Measurements from ENCODE around the gene SPOP. TPM values are rescaled to one million over a fixed set of nuclear protein-coding genes. Genes with fewer than 3 reads are reported as not detected.

SPOP gene
- total RNA-seq, 1 donor from 2014 or later = 63.9 TPM

DNA sequence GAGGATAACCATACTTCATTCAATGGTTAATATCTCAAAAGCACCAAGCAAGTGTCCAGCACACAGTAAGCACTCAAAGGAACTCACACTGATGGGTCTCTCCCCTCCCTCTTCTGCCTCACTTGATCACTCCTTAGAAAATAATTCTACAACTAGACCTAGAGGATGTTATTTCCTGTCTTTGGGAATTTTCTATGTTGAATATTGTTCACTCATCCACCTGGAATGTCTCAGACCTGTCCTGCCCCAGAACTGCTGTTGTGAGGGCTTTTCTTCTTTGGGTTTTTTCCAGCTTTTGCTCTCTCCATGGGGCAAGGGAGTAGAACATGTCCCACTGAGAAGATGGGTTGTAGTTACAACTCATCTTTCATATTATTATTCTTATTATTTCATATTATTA, 76.9 kb downstream of the SPOP start:
- DNase-seq (ENCODE audit: extremely low spot score, unreplicated experiment) = no peak
- H3K27me3 Mint-ChIP-seq (ENCODE audit: unreplicated experiment) = no peaks in the 10 kb centered on the region
- H3K27ac Mint-ChIP-seq (ENCODE audit: unreplicated experiment) = no peak overlapping the region
- H3K36me3 Mint-ChIP-seq (ENCODE audit: unreplicated experiment) = peaks cover 60% of the 10 kb centered on the region
- no peak overlapping the region for H3K4me3 Mint-ChIP-seq (ENCODE audit: unreplicated experiment)
- H3K4me1 Mint-ChIP-seq (ENCODE audit: unreplicated experiment) = no peaks in the 10 kb centered on the region
- TF ChIP-seq, protein P1, sequence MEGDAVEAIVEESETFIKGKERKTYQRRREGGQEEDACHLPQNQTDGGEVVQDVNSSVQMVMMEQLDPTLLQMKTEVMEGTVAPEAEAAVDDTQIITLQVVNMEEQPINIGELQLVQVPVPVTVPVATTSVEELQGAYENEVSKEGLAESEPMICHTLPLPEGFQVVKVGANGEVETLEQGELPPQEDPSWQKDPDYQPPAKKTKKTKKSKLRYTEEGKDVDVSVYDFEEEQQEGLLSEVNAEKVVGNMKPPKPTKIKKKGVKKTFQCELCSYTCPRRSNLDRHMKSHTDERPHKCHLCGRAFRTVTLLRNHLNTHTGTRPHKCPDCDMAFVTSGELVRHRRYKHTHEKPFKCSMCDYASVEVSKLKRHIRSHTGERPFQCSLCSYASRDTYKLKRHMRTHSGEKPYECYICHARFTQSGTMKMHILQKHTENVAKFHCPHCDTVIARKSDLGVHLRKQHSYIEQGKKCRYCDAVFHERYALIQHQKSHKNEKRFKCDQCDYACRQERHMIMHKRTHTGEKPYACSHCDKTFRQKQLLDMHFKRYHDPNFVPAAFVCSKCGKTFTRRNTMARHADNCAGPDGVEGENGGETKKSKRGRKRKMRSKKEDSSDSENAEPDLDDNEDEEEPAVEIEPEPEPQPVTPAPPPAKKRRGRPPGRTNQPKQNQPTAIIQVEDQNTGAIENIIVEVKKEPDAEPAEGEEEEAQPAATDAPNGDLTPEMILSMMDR (IDR thresholded peaks at IDR 0.05) = no peak
- no peaks in the 10 kb centered on the region for H3K9me3 Mint-ChIP-seq (ENCODE audit: unreplicated experiment)

DNA sequence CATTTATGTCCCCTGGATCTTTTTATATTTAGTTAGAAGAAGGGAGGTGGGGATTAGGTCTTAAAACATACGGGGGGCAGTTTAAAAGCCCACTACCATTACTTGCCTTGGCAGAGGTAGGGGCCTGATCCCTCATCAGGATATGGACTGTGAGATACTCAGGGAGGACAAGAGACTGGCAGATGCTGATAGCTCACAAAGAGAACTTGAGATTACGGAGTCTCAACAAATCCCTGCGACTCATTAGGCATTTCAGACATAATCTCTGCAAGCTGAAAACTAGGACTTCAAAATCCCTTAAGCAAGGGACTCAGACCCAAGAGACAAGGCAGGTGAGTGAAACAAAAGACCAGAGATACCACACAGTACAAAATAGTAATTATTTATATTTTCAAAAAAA, 79.0 kb downstream of the SPOP start:
- TF ChIP-seq, protein P1 (IDR thresholded peaks at IDR 0.05) = no peak
- H3K27me3 Mint-ChIP-seq (ENCODE audit: unreplicated experiment) = no peaks in the 10 kb centered on the region
- no peaks in the 10 kb centered on the region for H3K9me3 Mint-ChIP-seq (ENCODE audit: unreplicated experiment)
- no peak for DNase-seq (ENCODE audit: extremely low spot score, unreplicated experiment)
- no peaks in the 10 kb centered on the region for H3K4me1 Mint-ChIP-seq (ENCODE audit: unreplicated experiment)
- no peak overlapping the region for H3K27ac Mint-ChIP-seq (ENCODE audit: unreplicated experiment)
- H3K36me3 Mint-ChIP-seq (ENCODE audit: unreplicated experiment) = peaks cover 60% of the 10 kb centered on the region
- H3K4me3 Mint-ChIP-seq (ENCODE audit: unreplicated experiment) = no peak overlapping the region

DNA sequence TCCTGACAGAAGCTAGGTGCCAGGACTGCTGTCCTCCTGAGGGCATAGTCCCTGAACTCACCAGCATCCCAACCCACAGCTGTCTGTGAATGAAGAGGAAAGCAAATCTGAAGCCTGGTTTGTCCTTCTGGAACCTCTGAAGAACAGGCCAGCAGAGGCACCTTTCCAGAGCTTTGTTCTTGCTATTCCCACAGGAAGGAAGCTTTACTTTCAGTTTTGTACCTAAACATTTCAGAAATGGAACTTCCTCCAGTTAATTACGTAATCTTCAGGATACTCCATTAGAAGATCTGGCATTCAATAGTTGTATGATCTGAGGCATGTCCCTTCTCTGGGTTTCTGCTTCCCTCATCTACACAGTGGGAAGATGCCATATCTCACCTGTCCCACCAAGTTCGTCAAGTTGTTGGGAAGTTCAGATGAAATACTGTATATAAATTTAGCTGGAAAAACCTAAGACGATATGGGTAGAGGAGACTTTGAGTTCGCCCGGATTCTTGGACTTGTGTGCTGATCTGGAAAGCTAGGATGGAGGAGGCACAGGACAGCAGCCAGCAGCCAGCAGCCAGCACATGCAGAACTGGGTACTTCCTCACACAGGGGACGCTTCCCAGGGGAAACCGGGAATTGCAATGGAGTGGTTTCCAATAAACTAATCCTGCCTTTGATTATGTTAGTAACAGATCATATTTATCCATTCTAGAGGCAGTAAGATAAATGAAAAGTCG, 79.8 kb downstream of the SPOP start:
- Mint-ChIP-seq H3K36me3 (ENCODE audit: unreplicated experiment) (peaks cover 56% of the 10 kb centered on the region), H3K27me3 (ENCODE audit: unreplicated experiment) (no peaks in the 10 kb centered on the region), H3K4me3 (ENCODE audit: unreplicated experiment) (no peak overlapping the region), H3K9me3 (ENCODE audit: unreplicated experiment) (no peaks in the 10 kb centered on the region), H3K4me1 (ENCODE audit: unreplicated experiment) (no peaks in the 10 kb centered on the region), H3K27ac (ENCODE audit: unreplicated experiment) (peak overlapping the region; percentile 9)
- DNase-seq (ENCODE audit: extremely low spot score, unreplicated experiment) = no peak
- TF ChIP-seq, protein P1 (IDR thresholded peaks at IDR 0.05) = no peak

DNA sequence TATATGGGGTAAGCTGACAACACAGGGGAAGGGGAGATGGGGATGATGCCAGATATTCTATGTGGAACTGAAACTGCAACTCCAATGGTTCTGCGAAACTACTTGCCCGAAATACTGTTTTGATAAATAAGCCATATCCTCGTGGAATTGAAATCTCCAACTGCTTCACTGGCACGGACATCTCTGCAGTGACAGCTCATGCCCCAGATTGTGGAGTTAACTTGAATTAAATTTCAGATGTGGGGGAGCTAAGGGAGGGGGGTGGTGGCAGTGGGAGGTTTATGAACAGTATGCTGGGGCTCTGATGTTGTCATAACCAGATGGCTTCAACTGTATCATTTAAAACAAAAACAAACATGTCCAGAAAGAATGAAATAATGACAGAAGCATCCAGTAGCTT, 80.5 kb downstream of the SPOP start:
- TF ChIP-seq, protein P1 (IDR thresholded peaks at IDR 0.05) = no peak
- H3K4me1 Mint-ChIP-seq (ENCODE audit: unreplicated experiment) = no peaks in the 10 kb centered on the region
- no peak overlapping the region for H3K27ac Mint-ChIP-seq (ENCODE audit: unreplicated experiment)
- no peak overlapping the region for H3K4me3 Mint-ChIP-seq (ENCODE audit: unreplicated experiment)
- peaks cover 60% of the 10 kb centered on the region for H3K36me3 Mint-ChIP-seq (ENCODE audit: unreplicated experiment)
- no peak for DNase-seq (ENCODE audit: extremely low spot score, unreplicated experiment)
- H3K9me3 Mint-ChIP-seq (ENCODE audit: unreplicated experiment) = no peaks in the 10 kb centered on the region
- H3K27me3 Mint-ChIP-seq (ENCODE audit: unreplicated experiment) = no peaks in the 10 kb centered on the region

DNA sequence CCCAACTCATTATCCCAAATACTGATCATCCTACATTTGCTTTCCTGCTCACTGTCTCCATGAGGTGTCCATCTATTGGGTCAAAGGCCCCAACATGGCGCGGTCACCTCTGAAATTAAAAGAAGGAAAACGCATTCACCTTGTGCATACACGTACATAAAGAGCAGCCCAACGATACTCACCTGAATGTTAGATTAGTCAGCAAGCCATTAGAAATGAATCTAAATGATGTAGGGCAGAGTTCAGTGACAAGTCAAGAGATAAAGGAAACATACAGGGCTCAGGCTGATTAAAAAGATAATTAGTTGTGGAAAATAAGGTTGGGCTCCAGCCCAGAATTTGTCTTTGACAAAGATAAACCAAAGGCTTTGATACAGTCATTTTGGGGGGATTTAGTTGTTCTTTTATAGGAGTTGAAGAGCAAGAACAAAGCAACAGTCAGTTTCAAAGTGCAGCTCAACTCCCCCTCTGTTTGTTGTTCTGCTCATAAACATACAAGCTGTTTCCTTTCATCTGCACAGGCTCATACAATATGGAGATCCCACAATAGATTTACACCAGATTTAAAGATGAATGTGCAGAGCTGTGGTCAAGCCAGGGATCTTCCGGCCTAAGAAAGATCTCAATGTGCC, 81.2 kb downstream of the SPOP start:
- Mint-ChIP-seq H3K9me3 (ENCODE audit: unreplicated experiment) (no peaks in the 10 kb centered on the region), H3K27ac (ENCODE audit: unreplicated experiment) (no peak overlapping the region), H3K36me3 (ENCODE audit: unreplicated experiment) (peaks cover 65% of the 10 kb centered on the region), H3K4me3 (ENCODE audit: unreplicated experiment) (no peak overlapping the region), H3K4me1 (ENCODE audit: unreplicated experiment) (no peaks in the 10 kb centered on the region), H3K27me3 (ENCODE audit: unreplicated experiment) (no peaks in the 10 kb centered on the region)
- TF ChIP-seq, protein P1 (IDR thresholded peaks at IDR 0.05) = no peak
- DNase-seq (ENCODE audit: extremely low spot score, unreplicated experiment) = no peak

Data from osteocyte (in vitro differentiated cells).